HG02623 (cell line): Measurements from ENCODE around the gene CALML5.

ENCODE experiments used
- ATAC-seq: cut with Tn5 transposase; IDR thresholded peaks from one replicate; pipeline ENCODE4 v1.9.1; 2021; ENCODE audit warnings: moderate library complexity; ENCODE audit not compliant: unreplicated experiment

Gene CALML5

GRCh38 chr10:5467634-5468255, 31.6 kb downstream of the CALML5 start:
- ATAC-seq, result no peak

DNA sequence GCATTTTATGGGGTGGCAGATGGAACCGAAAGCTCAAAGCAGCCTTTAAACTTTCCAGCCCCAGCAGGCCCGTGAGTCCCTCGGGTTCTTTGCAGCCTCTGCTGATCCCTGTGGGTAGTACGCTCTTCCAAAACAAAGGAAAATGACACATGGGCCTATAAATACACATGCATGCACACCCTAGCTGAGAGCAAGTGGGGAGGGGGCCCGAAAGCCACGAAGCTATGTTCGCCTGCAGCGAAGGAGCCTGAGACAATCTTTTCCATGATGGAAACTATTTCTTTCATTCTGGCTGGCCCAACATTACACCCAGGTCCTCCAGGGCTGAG, 32.2 kb downstream of the CALML5 start:
- ATAC-seq, result no peak

- no peak for ATAC-seq
These were observed 32.7 kb downstream of the CALML5 start for GRCh38 chr10:5466451-5467206.

- no peak for ATAC-seq
These were observed 33.4 kb downstream of the CALML5 start for GRCh38 chr10:5465976-5466450.

GRCh38 chr10:5464546-5464945, 34.8 kb downstream of the CALML5 start:
- no peak for ATAC-seq

DNA sequence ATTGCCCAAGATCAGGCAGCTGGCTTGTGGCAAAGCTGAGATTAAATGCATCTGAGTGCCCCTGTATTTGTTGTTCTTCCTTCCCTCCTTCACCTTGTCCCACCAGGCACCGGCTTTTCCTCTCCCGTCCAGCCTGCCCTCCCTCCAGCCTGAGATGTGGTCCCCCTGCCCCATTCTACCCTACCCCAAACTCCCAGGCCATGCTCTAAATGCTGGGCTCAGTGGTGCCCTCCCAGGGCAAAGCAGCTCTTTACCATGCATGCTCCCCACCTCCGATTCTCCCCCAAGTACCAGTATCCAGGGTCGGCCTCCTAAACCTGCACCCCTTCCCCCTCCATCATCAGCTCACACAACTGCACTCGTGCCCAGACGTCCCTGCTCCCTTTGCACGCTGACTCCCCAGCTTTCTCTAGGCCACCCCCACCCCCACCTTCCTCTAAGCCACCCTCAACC, 36.5 kb downstream of the CALML5 start:
- ATAC-seq, result no peak

GRCh38 chr10:5461914-5462840, 37.2 kb downstream of the CALML5 start:
- no peak for ATAC-seq

DNA sequence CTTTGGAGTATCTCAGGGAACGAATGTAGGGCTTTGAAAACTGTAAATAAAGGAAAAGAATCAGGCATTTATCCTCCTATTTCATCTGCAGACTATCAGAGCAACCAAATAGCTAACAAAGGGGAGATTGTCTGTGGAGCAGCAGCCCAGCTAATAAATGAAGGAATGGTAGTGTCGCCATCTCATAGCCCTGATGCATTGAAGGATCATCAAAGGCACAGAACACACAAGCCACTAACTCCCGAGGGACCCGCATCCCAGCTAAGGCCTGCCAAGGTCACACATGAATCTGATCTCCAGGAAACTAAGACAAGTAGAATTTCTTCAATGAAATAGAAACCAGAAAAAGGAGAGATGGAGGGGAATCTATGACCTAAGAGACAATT, 38.2 kb downstream of the CALML5 start:
- ATAC-seq, result no peak

- ATAC-seq, result no peak
These were observed 38.7 kb downstream of the CALML5 start for GRCh38 chr10:5460468-5461202.

- no peak for ATAC-seq
These were observed 40.2 kb downstream of the CALML5 start for GRCh38 chr10:5458949-5459747.

DNA sequence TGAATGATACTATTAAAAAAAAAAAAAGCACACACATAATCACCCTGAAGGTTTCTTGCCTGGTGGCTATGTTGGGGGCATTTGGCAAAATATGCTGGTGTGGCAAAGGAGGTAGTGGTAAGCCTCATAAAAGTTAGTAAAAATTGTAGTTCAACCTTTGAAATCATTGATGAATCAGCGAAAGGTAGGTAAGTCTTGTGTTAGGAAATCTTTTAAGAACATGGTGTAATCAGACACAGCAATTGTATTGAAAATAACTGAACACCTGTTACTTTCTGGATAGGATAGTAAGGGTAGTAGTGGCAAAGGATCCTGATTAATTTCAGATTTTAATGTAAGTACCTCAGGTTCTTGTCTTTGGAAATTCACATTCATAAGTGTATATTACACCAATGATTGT, 40.9 kb downstream of the CALML5 start:
- ATAC-seq, result no peak

- ATAC-seq, result no peak
These were observed 41.6 kb downstream of the CALML5 start for GRCh38 chr10:5457741-5458140.

- no peak for ATAC-seq
These were observed 42.8 kb downstream of the CALML5 start for GRCh38 chr10:5456563-5456962.

DNA sequence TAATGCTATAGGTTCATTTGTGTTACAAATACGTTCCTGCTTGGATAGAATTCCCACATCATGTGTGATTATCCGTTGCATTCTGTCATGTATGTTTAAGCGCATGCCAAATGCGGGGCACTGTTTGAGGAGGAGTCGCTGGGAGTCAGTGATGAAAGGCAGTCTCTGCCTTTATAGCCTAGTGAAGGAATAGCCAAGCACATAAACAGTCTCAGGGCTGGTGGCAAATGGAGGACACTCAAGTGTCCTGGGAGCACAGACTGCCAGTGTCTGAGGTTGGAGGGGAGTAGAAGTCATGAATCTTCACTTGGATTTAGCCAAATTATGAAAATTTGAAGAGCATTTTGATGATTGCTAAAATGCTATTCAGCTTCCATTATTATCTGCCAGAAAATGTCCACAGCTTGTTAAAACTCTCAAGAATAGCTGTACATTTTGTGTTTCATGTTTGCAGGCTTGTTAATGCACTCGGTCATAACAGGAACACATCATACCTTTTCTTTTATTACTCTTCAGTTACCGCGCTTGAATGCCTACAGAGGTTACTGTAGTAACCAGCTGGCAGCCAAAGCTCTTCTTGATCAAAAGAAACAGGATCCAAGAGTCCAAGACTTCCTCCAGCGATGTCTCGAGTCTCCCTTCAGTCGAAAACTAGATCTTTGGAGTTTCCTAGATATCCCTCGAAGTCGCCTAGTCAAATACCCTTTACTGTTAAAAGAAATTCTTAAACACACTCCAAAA, 45.5 kb downstream of the CALML5 start:
- no peak for ATAC-seq

- ATAC-seq, result no peak
These were observed 48.6 kb downstream of the CALML5 start for GRCh38 chr10:5450605-5451384.

DNA sequence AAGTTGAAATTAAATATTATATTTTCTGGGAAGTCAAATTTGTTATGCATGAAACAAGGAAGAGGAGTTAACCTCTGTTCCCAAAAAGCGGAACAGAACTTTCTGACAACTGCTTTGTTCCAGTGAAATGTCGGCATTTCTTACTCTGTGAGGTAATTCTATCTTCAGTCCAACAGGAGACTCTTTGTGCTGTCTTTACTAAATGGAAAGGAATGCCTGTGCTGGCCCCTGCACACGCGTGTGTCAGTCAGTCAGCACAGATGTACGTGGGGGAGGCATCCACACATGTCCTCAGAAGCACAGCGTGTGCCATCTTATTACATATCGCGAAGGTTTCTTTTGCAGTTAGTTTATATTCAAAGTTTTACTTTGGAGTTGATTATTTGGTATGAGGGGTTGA, 49.5 kb downstream of the CALML5 start:
- ATAC-seq, result no peak

DNA sequence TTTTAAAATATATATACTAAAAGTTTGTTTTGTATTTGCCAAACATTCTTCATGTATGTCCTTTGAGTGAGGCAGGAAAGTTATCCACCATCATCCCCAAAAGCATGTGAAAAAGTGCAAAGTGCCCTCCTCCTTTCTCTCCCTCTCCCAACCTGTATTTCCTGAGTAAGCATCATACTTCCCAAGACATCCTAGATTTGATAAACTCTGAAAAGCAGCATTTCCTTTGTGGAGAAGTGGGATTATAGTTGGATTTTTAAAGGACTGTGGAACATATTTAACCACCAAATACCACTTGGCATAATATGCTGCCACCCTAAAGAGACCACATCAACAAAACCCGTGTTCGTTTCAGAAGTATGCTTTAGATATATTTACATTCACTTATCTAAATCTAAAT, 50.1 kb downstream of the CALML5 start:
- ATAC-seq, result no peak
